ENCODE results near the gene KDF1.

KDF1 gene

DNA sequence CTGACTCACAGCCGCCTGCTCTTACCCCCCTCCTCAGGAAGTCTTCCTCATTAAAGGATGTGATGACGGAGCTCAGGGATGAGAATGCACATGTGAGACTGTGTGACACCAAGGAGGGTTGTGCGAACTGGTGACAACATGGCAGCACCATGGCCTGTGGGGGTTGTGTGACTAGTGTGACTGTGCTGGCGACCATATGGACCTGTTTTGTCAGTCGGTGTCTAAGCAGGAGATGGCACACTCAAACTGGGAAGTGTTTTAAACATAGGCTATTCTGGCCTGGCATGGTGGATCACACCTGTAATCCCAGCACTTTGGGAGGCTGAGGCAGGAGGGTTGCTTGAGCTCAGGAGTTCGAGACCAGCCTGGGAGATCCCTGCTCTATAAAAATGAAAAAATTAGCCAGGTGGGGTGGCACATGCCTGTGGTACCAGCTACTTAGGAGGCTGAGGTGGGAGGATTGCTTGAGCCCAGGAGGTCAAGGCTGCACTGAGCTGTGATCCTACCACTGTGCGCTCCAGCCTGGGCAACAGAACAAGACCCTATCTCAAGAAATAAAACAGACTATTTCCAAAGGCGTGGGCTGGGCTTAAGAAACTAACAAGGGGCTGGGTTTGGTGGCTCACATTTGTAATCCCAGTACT, 40.7 kb upstream of the KDF1 start:
- ATAC-seq (ENCODE audit: insufficient read depth, low read depth) (no peak), DNase-seq (no peak)
- peaks cover 3% of the 10 kb centered on the region for H3K27me3 ChIP-seq (ENCODE audit: insufficient read depth, low read length, poor library complexity)
- H4K20me1 ChIP-seq (ENCODE audit: insufficient read depth, low read length): no peaks in the 10 kb centered on the region; the same call in 1 of the 2 replicates
- no peak overlapping the region for H3K27ac ChIP-seq (ENCODE audit: low read length)
- no peak overlapping the region for H3K4me2 ChIP-seq (ENCODE audit: insufficient read depth, low read length)
- no peak overlapping the region for H3K9ac ChIP-seq (ENCODE audit: low read depth, low read length)
- TF ChIP-seq, protein P1, sequence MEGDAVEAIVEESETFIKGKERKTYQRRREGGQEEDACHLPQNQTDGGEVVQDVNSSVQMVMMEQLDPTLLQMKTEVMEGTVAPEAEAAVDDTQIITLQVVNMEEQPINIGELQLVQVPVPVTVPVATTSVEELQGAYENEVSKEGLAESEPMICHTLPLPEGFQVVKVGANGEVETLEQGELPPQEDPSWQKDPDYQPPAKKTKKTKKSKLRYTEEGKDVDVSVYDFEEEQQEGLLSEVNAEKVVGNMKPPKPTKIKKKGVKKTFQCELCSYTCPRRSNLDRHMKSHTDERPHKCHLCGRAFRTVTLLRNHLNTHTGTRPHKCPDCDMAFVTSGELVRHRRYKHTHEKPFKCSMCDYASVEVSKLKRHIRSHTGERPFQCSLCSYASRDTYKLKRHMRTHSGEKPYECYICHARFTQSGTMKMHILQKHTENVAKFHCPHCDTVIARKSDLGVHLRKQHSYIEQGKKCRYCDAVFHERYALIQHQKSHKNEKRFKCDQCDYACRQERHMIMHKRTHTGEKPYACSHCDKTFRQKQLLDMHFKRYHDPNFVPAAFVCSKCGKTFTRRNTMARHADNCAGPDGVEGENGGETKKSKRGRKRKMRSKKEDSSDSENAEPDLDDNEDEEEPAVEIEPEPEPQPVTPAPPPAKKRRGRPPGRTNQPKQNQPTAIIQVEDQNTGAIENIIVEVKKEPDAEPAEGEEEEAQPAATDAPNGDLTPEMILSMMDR (IDR thresholded peaks at IDR 0.05; ENCODE audit: borderline replicate concordance, extremely low read depth, low read length, poor library complexity, severe bottlenecking): no peak
- TF ChIP-seq EZH2 (IDR thresholded peaks at IDR 0.05; ENCODE audit: borderline replicate concordance, low read depth, low read length, severe bottlenecking): no peak
- H2AFZ ChIP-seq (ENCODE audit: low read depth, low read length): no peak overlapping the region
- no peaks in the 10 kb centered on the region for H3K36me3 ChIP-seq (ENCODE audit: insufficient read depth, low read length)
- H3K9me3 ChIP-seq (ENCODE audit: insufficient read depth, low read length, severe bottlenecking): no peaks in the 10 kb centered on the region
- no peaks in the 10 kb centered on the region for H3K79me2 ChIP-seq (ENCODE audit: insufficient read depth, low read length)
- H3K4me1 ChIP-seq (ENCODE audit: insufficient read depth, low read length): peaks cover 8% of the 10 kb centered on the region
- H3K4me3 ChIP-seq (ENCODE audit: low read depth in 1 of 2, low read length in 2 of 2): no peak overlapping the region

- H4K20me1 ChIP-seq (ENCODE audit: insufficient read depth, low read length): no peaks in the 10 kb centered on the region; the same call in 1 of the 2 replicates
- H3K27me3 ChIP-seq (ENCODE audit: insufficient read depth, low read length, poor library complexity): peaks cover 3% of the 10 kb centered on the region
- peaks cover 8% of the 10 kb centered on the region for H3K4me1 ChIP-seq (ENCODE audit: insufficient read depth, low read length)
- no peak for DNase-seq
- H3K79me2 ChIP-seq (ENCODE audit: insufficient read depth, low read length): no peaks in the 10 kb centered on the region
- no peaks in the 10 kb centered on the region for H3K9me3 ChIP-seq (ENCODE audit: insufficient read depth, low read length, severe bottlenecking)
- TF ChIP-seq EZH2 (IDR thresholded peaks at IDR 0.05; ENCODE audit: borderline replicate concordance, low read depth, low read length, severe bottlenecking): no peak
- TF ChIP-seq, protein P1 (IDR thresholded peaks at IDR 0.05; ENCODE audit: borderline replicate concordance, extremely low read depth, low read length, poor library complexity, severe bottlenecking): no peak
- H3K36me3 ChIP-seq (ENCODE audit: insufficient read depth, low read length): no peaks in the 10 kb centered on the region
- ATAC-seq (ENCODE audit: insufficient read depth, low read depth): no peak
- no peak overlapping the region for H3K4me3 ChIP-seq (ENCODE audit: low read depth in 1 of 2, low read length in 2 of 2)
- H2AFZ ChIP-seq (ENCODE audit: low read depth, low read length): no peak overlapping the region
- no peak overlapping the region for H3K9ac ChIP-seq (ENCODE audit: low read depth, low read length)
- no peak overlapping the region for H3K27ac ChIP-seq (ENCODE audit: low read length)
- no peak overlapping the region for H3K4me2 ChIP-seq (ENCODE audit: insufficient read depth, low read length)
Observed at GRCh38 chr1:27000090-27000816, 40.0 kb upstream of the KDF1 start.

DNA sequence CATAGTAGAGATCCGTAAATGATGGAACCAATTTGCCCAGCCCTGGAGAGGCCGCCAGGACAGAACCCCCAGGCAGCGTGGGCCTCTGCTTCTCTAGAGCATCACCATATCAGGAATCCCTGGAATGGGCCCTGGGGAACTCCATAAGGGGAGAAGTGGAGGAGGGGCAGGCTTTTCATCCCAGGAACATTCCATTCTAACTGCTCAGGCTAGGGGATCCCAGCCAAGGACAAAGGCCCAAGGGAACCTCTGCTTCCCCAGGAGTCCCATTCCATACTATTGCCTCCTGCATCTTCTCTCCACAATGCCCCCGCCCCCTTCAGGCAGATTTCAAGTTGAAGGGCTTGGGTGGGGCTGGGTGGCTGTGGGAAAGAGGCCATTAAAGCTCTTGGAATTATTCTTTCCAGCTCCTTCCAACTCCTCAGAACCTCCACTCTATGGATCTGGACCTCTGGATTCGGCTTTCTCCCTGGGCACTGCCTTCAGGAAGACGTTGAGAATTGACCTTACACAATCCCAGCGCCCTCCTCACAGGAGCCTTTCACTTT, 39.2 kb upstream of the KDF1 start:
- Histone ChIP-seq H3K4me1 (ENCODE audit: insufficient read depth, low read length) (peaks cover 8% of the 10 kb centered on the region), H3K27me3 (ENCODE audit: insufficient read depth, low read length, poor library complexity) (peaks cover 3% of the 10 kb centered on the region), H3K4me2 (ENCODE audit: insufficient read depth, low read length) (no peak overlapping the region), H4K20me1 (ENCODE audit: insufficient read depth, low read length) (no peaks in the 10 kb centered on the region), H3K9me3 (ENCODE audit: insufficient read depth, low read length, severe bottlenecking) (no peaks in the 10 kb centered on the region), H3K79me2 (ENCODE audit: insufficient read depth, low read length) (no peaks in the 10 kb centered on the region), H3K9ac (ENCODE audit: low read depth, low read length) (no peak overlapping the region), H2AFZ (ENCODE audit: low read depth, low read length) (no peak overlapping the region), H3K27ac (ENCODE audit: low read length) (no peak overlapping the region), H3K4me3 (ENCODE audit: low read depth in 1 of 2, low read length in 2 of 2) (no peak overlapping the region), H3K36me3 (ENCODE audit: insufficient read depth, low read length) (no peaks in the 10 kb centered on the region)
- DNase-seq (no peak), ATAC-seq (ENCODE audit: insufficient read depth, low read depth) (no peak)
- no peak for TF ChIP-seq EZH2 (IDR thresholded peaks at IDR 0.05; ENCODE audit: borderline replicate concordance, low read depth, low read length, severe bottlenecking)
- TF ChIP-seq, protein P1 (IDR thresholded peaks at IDR 0.05; ENCODE audit: borderline replicate concordance, extremely low read depth, low read length, poor library complexity, severe bottlenecking): no peak

Data from DND-41 (cell line).